T-cell (primary cell): ENCODE results near the gene FBXO3. TPM values are rescaled to one million over a fixed set of nuclear protein-coding genes. Genes with fewer than 3 reads are reported as not detected.

Source experiments
- ATAC-seq, 4 experiments: fragments of 200-7000 bp in 3 of 4; fragments of 150-1000 bp in 1 of 4; cut with Tn5 transposase; replicated peaks in 1 of 4; 1 replicate in 3 of 4; 2 replicates in 1 of 4; pipeline ENCODE4 v1.10.0; 2021; ENCODE audit warnings: moderate library complexity in 3 of 4, mild to moderate bottlenecking in 2 of 4, moderate number of reproducible peaks in 1 of 4
- CTCF ChIA-PET, 2 donors: fragments of 300-600 bp; sonication (Branson Sonifier 250); formaldehyde crosslinking; loops; one replicate each; lab custom pipeline; 2022; ENCODE audit warnings: antibody characterized with exemption in 2 of 2; lab: Charles Lee
- POLR2A ChIA-PET, 2 donors: fragments of 300-600 bp; sonication (Branson Sonifier 250); formaldehyde crosslinking; loops; one replicate each; lab custom pipeline; 2022; ENCODE audit warnings: antibody characterized with exemption in 2 of 2; lab: Charles Lee
- DNase-seq, 35 experiments: peaks; one replicate each; pipeline versions ENCODE4 v3.0.0 to v3.0.0-alpha.2; 2013 to 2023
- H3K27ac ChIP-seq: one replicate; pipeline ENCODE4 v1.5.1; 2013; ENCODE audit warnings: low read length
- H3K27me3 ChIP-seq, 2 experiments: replicated peaks in 1 of 2; 1 replicate in 1 of 2; 2 replicates in 1 of 2; pipeline versions ENCODE4 v1.6.1 to v1.7.0; 2013; ENCODE audit warnings: low read length in 1 of 2, mixed read lengths in 1 of 2; ENCODE audit not compliant: control insufficient read depth in 2 of 2, insufficient read depth in 2 of 2; ENCODE audit errors: extremely low read depth in 1 of 2
- H3K36me3 ChIP-seq, 2 donors: 1 replicate in 1 of 2; 2 replicates in 1 of 2; pipeline versions ENCODE4 v1.6.1 to v1.7.0; 2013; ENCODE audit warnings: low read length in 1 of 2; ENCODE audit not compliant: control insufficient read depth in 2 of 2, insufficient read depth in 1 of 2; ENCODE audit errors: extremely low read depth in 1 of 2
- H3K4me1 ChIP-seq, 2 experiments: 1 replicate in 1 of 2; 2 replicates in 1 of 2; pipeline versions ENCODE4 v1.6.1 to v1.7.0; 2013; ENCODE audit warnings: low read length in 2 of 2, mixed read lengths in 1 of 2; ENCODE audit not compliant: insufficient read depth in 2 of 2, control insufficient read depth in 1 of 2; ENCODE audit errors: extremely low read depth in 1 of 2
- H3K4me3 ChIP-seq, 2 donors: 1 replicate in 1 of 2; 2 replicates in 1 of 2; pipeline versions ENCODE4 v1.5.1 to v1.7.0; 2013; ENCODE audit warnings: mild to moderate bottlenecking in 2 of 2, low read length in 1 of 2, moderate library complexity in 1 of 2; ENCODE audit not compliant: control insufficient read depth in 1 of 2; ENCODE audit errors: extremely low read depth in 1 of 2
- H3K9me3 ChIP-seq: 2 replicates; pipeline ENCODE4 v1.7.0; 2013
- H3K27ac Mint-ChIP-seq, 2 donors: one replicate each; pipeline ENCODE4 v1.8.0; 2020 to 2021; ENCODE audit warnings: mild to moderate bottlenecking in 2 of 2, mixed read lengths in 2 of 2
- H3K27me3 Mint-ChIP-seq, 2 donors: one replicate each; pipeline ENCODE4 v1.8.0; 2021 to 2022; ENCODE audit warnings: mixed read lengths in 2 of 2
- H3K36me3 Mint-ChIP-seq: one replicate; pipeline ENCODE4 v1.8.0; 2021; ENCODE audit warnings: mixed read lengths
- H3K4me1 Mint-ChIP-seq, 3 donors: one replicate each; pipeline ENCODE4 v1.8.0; 2020 to 2022; ENCODE audit warnings: mixed read lengths in 3 of 3, mild to moderate bottlenecking in 1 of 3
- H3K4me3 Mint-ChIP-seq, 3 donors: one replicate each; pipeline ENCODE4 v1.8.0; 2020 to 2022; ENCODE audit warnings: mild to moderate bottlenecking in 3 of 3, mixed read lengths in 3 of 3, moderate library complexity in 3 of 3
- H3K9me3 Mint-ChIP-seq, 3 donors: one replicate each; pipeline ENCODE4 v1.8.0; 2020 to 2022; ENCODE audit warnings: mixed read lengths in 3 of 3
- WGBS: methylation state at CpG from one replicate; pipeline ENCODE4 v1.1.5; 2013; ENCODE audit warnings: missing lambda C conversion rate; ENCODE audit not compliant: insufficient coverage; 5-methylcytosine and 5-hydroxymethylcytosine counted together
- total RNA-seq, 35 experiments: library from RNA in 6 of 35; stranded (reverse) in 6 of 35; fragments of 120-200 nt in 1 of 35; gene quantifications; one replicate each; pipeline versions ENCODE4 v1.2.1 to v1.2.4 and lab custom pipeline; 2013 to 2026

Gene FBXO3
- total RNA-seq, 5 donors from 2014 or later (not counting 1 experiment from before 2014, with no cell fraction given) = 37.1 to 60.0 (median 41.1) TPM

GRCh38 chr11:33721984-33722383 lies 52.3 kb downstream of the FBXO3 start:
- Histone ChIP-seq H3K4me1 (peaks cover 0 to 9% of the 10 kb centered on the region in 2 experiments), H3K36me3 (peaks cover 0 to 17% of the 10 kb centered on the region in 2 donors), H3K9me3 (no peaks in the 10 kb centered on the region), H3K27me3 (no peaks in the 10 kb centered on the region), H3K4me3 (no peak overlapping the region), H3K27ac (no peak overlapping the region)
- DNase-seq (no peak), ATAC-seq (no peak)
- peaks cover 17 to 45% (median 34%) of the 10 kb centered on the region in 3 donors for H3K4me1 Mint-ChIP-seq
- POLR2A ChIA-PET = no interaction called here
- no peaks in the 10 kb centered on the region for H3K9me3 Mint-ChIP-seq
- no peak overlapping the region for H3K27ac Mint-ChIP-seq
- H3K4me3 Mint-ChIP-seq = no peak overlapping the region
- CTCF ChIA-PET = interaction anchor here in 1 of 2 donors (1.4 kb wide), 1 partner anchor 20 kb away, joined by 7 read pairs; no protein-coding TSS in a partner anchor
- 94% methylated on average over 5 of the region's 5 CpGs for WGBS
- no peaks in the 10 kb centered on the region for H3K27me3 Mint-ChIP-seq
- peaks cover 30% of the 10 kb centered on the region for H3K36me3 Mint-ChIP-seq

GRCh38 chr11:33721426-33721825 lies 52.9 kb downstream of the FBXO3 start:
- no peaks in the 10 kb centered on the region for H3K27me3 ChIP-seq
- Mint-ChIP-seq H3K27me3 (no peaks in the 10 kb centered on the region), H3K9me3 (no peaks in the 10 kb centered on the region), H3K4me1 (peaks cover 14 to 41% (median 32%) of the 10 kb centered on the region in 3 donors), H3K27ac (no peak overlapping the region), H3K4me3 (no peak overlapping the region), H3K36me3 (peaks cover 35% of the 10 kb centered on the region)
- no peak overlapping the region for H3K27ac ChIP-seq
- DNase-seq (no peak), ATAC-seq (no peak)
- H3K9me3 ChIP-seq = no peaks in the 10 kb centered on the region
- H3K36me3 ChIP-seq = peaks cover 0 to 17% of the 10 kb centered on the region in 2 donors
- no peak overlapping the region for H3K4me3 ChIP-seq
- H3K4me1 ChIP-seq = peaks cover 0 to 9% of the 10 kb centered on the region in 2 experiments
- ChIA-PET POLR2A (no interaction called here), CTCF (no interaction called here)
- WGBS = no CpG with 5 or more reads among the region's 1 CpG

GRCh38 chr11:33719587-33719986 lies 54.7 kb downstream of the FBXO3 start:
- ChIA-PET POLR2A (interaction anchor here in 1 of 2 donors (0.7 kb wide), 1 partner anchor 23 kb away, joined by 3 read pairs; no protein-coding TSS in a partner anchor), CTCF (interaction anchor here (1.7 to 2.2 kb wide), 2 partner anchors 23 kb away, joined by 4 to 5 read pairs; no protein-coding TSS in a partner anchor)
- ATAC-seq = no peak
- Histone ChIP-seq H3K9me3 (no peaks in the 10 kb centered on the region), H3K4me3 (no peak overlapping the region), H3K36me3 (peaks cover 0 to 17% of the 10 kb centered on the region in 2 donors), H3K27me3 (no peaks in the 10 kb centered on the region), H3K27ac (no peak overlapping the region), H3K4me1 (peaks cover 0 to 7% of the 10 kb centered on the region in 2 experiments)
- DNase-seq = no peak
- no peak overlapping the region for H3K4me3 Mint-ChIP-seq
- WGBS = 61% methylated on average over 3 of the region's 5 CpGs
- H3K4me1 Mint-ChIP-seq = peaks cover 8 to 25% (median 19%) of the 10 kb centered on the region in 3 donors
- peaks cover 42% of the 10 kb centered on the region for H3K36me3 Mint-ChIP-seq
- H3K9me3 Mint-ChIP-seq = no peaks in the 10 kb centered on the region
- no peaks in the 10 kb centered on the region for H3K27me3 Mint-ChIP-seq
- no peak overlapping the region for H3K27ac Mint-ChIP-seq

- ChIA-PET CTCF (interaction anchor here (0.6 to 3.4 kb wide), 3 partner anchors 24 to 646 kb away, joined by 4 to 35 read pairs (median 4); no protein-coding TSS in a partner anchor), POLR2A (no interaction called here)
- H3K27ac ChIP-seq = no peak overlapping the region
- H3K4me3 Mint-ChIP-seq = no peak overlapping the region
- H3K9me3 Mint-ChIP-seq = no peaks in the 10 kb centered on the region
- peaks cover 43% of the 10 kb centered on the region for H3K36me3 Mint-ChIP-seq
- H3K27ac Mint-ChIP-seq = no peak overlapping the region
- peaks cover 0 to 19% of the 10 kb centered on the region in 2 donors for H3K36me3 ChIP-seq
- ATAC-seq = no peak
- H3K27me3 ChIP-seq = no peaks in the 10 kb centered on the region
- no peaks in the 10 kb centered on the region for H3K4me1 ChIP-seq
- H3K4me3 ChIP-seq = no peak overlapping the region
- DNase-seq = no peak
- H3K9me3 ChIP-seq = no peaks in the 10 kb centered on the region
- 83% methylated on average over 2 of the region's 2 CpGs for WGBS
- peaks cover 4 to 14% (median 11%) of the 10 kb centered on the region in 3 donors for H3K4me1 Mint-ChIP-seq
- no peaks in the 10 kb centered on the region for H3K27me3 Mint-ChIP-seq
Observed at GRCh38 chr11:33718440-33718839, 55.9 kb downstream of the FBXO3 start.

- H3K27me3 ChIP-seq = no peaks in the 10 kb centered on the region
- no peaks in the 10 kb centered on the region for H3K9me3 Mint-ChIP-seq
- H3K4me3 Mint-ChIP-seq = no peak overlapping the region
- H3K4me1 Mint-ChIP-seq = no peaks in the 10 kb centered on the region
- ChIA-PET POLR2A (interaction anchor here (0.9 to 1.2 kb wide), 2 partner anchors 26 kb away, joined by 3 read pairs; no protein-coding TSS in a partner anchor), CTCF (interaction anchor here (0.5 to 3.4 kb wide), 5 partner anchors 15 to 477 kb away, joined by 3 to 35 read pairs (median 5); no protein-coding TSS in a partner anchor)
- ATAC-seq (no peak), DNase-seq (peak in 1 of 35 experiments; percentile 47)
- no peak overlapping the region for H3K27ac ChIP-seq
- no CpG with 5 or more reads among the region's 2 CpGs for WGBS
- no peaks in the 10 kb centered on the region for H3K27me3 Mint-ChIP-seq
- peaks cover 37% of the 10 kb centered on the region for H3K36me3 Mint-ChIP-seq
- no peak overlapping the region for H3K27ac Mint-ChIP-seq
- no peaks in the 10 kb centered on the region for H3K4me1 ChIP-seq
- peaks cover 0 to 11% of the 10 kb centered on the region in 2 donors for H3K36me3 ChIP-seq
- H3K4me3 ChIP-seq = no peak overlapping the region
- no peaks in the 10 kb centered on the region for H3K9me3 ChIP-seq
Observed at GRCh38 chr11:33716243-33716642, 58.1 kb downstream of the FBXO3 start.

- DNase-seq (no peak), ATAC-seq (no peak)
- H3K36me3 Mint-ChIP-seq = peaks cover 43% of the 10 kb centered on the region
- Histone ChIP-seq H3K27ac (no peak overlapping the region), H3K4me3 (no peak overlapping the region), H3K36me3 (peaks cover 0 to 15% of the 10 kb centered on the region in 2 donors), H3K27me3 (no peaks in the 10 kb centered on the region), H3K9me3 (no peaks in the 10 kb centered on the region), H3K4me1 (no peaks in the 10 kb centered on the region)
- 100% methylated on average over 1 of the region's 4 CpGs for WGBS
- ChIA-PET CTCF (interaction anchor here in 1 of 2 donors (1.3 to 2.1 kb wide), 2 partner anchors 11 to 29 kb away, joined by 3 to 11 read pairs; no protein-coding TSS in a partner anchor), POLR2A (no interaction called here)
- H3K9me3 Mint-ChIP-seq = no peaks in the 10 kb centered on the region
- H3K27me3 Mint-ChIP-seq = no peaks in the 10 kb centered on the region
- H3K27ac Mint-ChIP-seq = no peak overlapping the region
- H3K4me1 Mint-ChIP-seq = no peaks in the 10 kb centered on the region
- H3K4me3 Mint-ChIP-seq = no peak overlapping the region
Observed at GRCh38 chr11:33713856-33714398, 60.4 kb downstream of the FBXO3 start.
